GM13976 (cell line): ENCODE results near the gene PPP1R37.

Experiments used
- DNase-seq: peaks from one replicate; pipeline ENCODE4 v3.0.0; 2012; ENCODE audit warnings: low spot score
- CTCF ChIP-seq: IDR thresholded peaks from 2 replicates; pipeline ENCODE4 v1.5.1; 2012; ENCODE audit warnings: borderline replicate concordance, mild to moderate bottlenecking; ENCODE audit not compliant: insufficient read depth; ENCODE audit errors: extremely low read depth, missing control alignments, control extremely low read depth
- in situ Hi-C: fragments of 300-500 bp; cut with MboI; formaldehyde crosslinking; loops from one replicate; pipeline ENCODE4 v1.12.0; 2022; ENCODE audit warnings: low sequenced_read_pairs, mixed read lengths, inconsistent platforms; ENCODE audit not compliant: unreplicated experiment

The PPP1R37 gene

DNA sequence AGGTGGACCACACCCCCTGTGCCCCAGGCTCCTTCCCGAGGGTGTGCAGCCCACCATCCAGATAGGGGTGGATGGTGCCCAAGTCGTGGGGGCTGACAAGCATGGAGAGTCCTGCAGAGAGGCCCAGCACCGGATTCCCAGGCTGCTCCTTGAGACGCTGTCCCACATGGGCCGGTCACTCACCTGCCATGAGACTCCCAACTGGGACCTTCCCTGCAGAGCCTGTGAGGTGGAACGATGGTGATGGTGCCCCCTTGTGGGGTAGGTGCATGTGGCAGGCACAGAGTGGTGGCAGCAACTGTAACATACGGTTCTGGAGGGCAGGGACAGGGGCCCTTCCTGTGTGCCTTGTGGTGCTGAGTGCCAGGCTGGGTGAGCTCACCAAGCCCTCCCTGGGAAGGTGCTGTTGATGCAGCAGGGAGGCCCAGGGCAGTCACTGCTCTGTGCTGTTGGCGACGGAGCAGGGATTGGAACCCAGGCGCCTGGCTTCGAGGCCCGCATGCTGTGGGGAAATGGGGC is 33.1 kb downstream of the PPP1R37 start:
- peak; percentile 78 for DNase-seq
- TF ChIP-seq CTCF = peak; percentile 85
- in situ Hi-C loops = no loop called here

- in situ Hi-C loops = no loop called here
- no peak for DNase-seq
- no peak for TF ChIP-seq CTCF
Observed at GRCh38 chr19:45126654-45127053, 33.7 kb downstream of the PPP1R37 start.

- DNase-seq = no peak
- TF ChIP-seq CTCF = no peak
- in situ Hi-C loops = no loop called here
Observed at GRCh38 chr19:45128146-45128545, 35.2 kb downstream of the PPP1R37 start.

DNA sequence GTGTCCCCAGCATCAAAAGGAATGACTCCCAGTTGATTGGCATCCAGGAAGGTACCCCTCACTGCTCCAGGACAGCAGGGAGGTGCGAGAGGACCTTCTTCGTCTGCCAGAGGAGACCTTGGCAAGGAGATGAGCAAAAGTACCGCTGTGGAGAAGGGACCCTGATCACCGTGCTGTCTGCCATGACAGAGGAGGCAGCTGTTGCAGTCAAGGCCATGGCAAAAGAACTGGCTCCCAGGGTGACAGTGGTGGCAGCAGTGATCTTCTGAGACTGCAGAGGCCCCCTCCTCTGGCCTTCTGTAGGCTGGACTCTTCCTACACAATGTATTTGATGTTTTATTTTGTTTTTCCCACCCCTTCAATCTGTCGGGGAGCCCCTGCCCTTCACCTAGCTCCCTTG is 35.8 kb downstream of the PPP1R37 start:
- DNase-seq = no peak
- in situ Hi-C loops = no loop called here
- no peak for TF ChIP-seq CTCF

- no peak for DNase-seq
- no peak for TF ChIP-seq CTCF
- in situ Hi-C loops = no loop called here
Observed at GRCh38 chr19:45130236-45130635, 37.3 kb downstream of the PPP1R37 start.

DNA sequence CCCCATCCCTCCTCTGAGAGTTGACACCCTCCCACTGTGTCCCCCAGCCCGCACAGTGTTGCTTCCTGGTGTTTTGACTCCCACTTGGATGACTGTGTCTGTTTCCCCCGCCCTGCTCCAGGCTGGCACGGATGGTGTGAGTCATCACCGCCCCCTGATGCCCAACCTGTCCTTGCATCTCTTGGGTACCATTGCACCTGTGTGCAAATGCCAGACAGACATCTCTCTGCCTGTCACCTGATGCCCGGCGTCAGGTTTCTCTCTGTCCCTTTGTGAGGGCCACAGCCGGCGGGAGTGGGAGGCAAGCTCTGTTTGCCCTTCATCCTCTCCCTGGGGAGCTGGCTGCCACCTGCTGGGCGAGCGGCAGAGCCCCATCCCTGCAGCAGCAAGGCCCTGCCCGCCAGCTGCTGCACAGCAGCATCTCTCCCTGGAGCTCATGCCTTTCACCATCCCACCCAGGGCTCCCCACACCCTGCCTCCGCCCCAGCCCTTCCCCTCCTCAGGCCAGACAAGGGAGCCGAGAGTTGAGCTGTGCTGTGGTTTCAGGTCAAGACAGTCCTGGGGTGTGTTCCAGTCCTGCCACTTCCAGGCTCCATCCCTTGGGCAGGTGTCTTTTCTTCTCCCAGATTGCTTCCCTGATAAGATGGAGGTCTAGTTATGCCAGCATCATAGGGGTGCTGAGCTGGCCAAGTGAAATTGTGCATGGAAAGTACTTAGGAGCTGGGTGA is 38.1 kb downstream of the PPP1R37 start:
- TF ChIP-seq CTCF = peak; percentile 43
- DNase-seq = no peak
- in situ Hi-C loops = no loop called here
